Glomerular visceral epithelial cell (primary cell): ENCODE results near the gene KATNB1.
"Not testable (repeated sequence)": the region's sequence is repeated elsewhere in the genome, so short reads cannot be mapped to it uniquely, and the experiment has no call there.

ENCODE experiments used
- DNase-seq: peaks from one replicate; pipeline ENCODE4 v3.0.0-alpha.2; 2016; ENCODE audit errors: extremely low spot score

The KATNB1 gene

DNA sequence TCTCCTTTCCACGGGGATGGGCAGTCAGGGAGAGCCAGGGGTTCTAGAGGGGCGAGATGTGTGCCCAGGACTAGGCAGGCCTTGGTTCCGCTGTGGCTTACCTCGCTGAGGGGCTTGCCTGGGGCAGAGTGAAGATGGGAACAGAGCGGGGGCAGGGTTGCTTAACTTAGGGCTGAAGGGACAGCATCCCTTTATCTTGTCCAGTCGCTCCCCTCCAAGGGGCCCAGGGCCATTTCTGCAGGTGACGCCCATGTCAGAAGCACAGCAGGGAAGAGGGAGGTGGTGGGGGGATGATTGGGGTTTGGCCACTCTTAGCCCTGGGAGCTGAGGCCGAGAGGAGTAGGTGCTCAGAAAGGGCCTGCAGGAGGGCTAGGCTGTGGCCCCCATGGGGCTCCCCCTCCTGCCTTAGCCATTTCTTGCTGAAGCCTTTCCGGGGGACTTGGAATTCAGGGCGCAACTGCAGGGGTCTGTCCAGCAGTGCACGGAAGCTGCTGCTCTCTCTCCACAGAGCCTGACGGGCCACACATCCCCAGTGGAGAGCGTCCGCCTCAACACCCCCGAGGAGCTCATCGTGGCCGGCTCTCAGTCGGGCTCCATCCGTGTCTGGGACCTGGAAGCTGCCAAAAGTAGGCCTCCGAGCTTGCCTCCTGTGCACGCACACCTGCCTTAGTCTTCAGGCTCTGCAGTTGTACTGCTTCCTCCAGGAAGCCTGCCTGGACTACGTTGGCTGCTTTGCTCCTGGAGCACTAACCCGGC is 8.5 kb downstream of the KATNB1 start:
- no peak for DNase-seq

DNA sequence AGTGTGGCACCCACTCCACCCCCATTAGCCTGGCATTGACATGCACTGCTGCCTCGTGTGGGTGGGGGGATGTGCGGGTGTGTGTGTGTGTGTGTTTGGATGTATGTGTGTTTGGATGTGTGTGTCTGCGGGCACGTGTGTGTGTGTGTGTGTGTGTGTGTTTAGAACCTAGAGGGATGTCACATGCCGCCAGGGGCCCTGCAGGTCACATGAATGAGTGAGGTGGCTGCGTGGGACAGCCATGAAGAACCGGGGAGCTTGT is 9.0 kb downstream of the KATNB1 start:
- DNase-seq, result no peak

- DNase-seq, result no peak
Measured at GRCh38 chr16:57745768-57746167, 10.2 kb downstream of the KATNB1 start.

GRCh38 chr16:57746316-57746715 is 10.7 kb downstream of the KATNB1 start:
- DNase-seq, result not testable (repeated sequence)

- no peak for DNase-seq
Measured at GRCh38 chr16:57747091-57747490, 11.5 kb downstream of the KATNB1 start.

- DNase-seq, result no peak
Measured at GRCh38 chr16:57747496-57747895, 11.9 kb downstream of the KATNB1 start.

GRCh38 chr16:57747996-57748395 is 12.4 kb downstream of the KATNB1 start:
- no peak for DNase-seq

- no peak for DNase-seq
Measured at GRCh38 chr16:57748596-57748995, 13.0 kb downstream of the KATNB1 start.

DNA sequence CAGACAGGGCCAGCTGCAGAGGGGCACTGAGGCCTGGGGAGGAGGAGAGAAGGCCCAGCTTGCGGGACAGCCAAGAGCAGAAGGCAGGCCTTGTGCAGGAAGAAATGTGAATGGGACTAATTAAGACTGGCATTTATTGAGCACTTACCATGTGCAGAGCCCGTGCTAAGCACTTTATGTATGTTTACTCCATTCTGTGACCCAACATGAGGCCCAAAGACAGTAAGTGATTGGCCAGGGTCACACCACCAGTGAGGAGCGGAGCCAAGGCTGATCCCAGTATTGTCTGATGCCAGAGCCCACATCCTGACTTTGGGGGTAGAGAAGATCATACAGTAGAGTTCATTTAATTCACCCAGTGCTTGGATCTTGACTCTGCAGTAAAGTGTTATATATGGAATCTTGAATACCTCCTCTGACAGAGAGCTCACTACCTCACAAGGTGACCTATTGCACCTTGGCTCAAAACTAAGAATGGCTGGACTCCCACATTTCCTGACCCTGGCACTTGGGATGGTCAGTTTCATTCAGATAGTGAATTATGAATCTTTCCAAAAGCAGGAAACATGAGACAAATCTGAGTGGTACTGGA is 13.6 kb downstream of the KATNB1 start:
- DNase-seq, result no peak

- no peak for DNase-seq
Measured at GRCh38 chr16:57749856-57750452, 14.4 kb downstream of the KATNB1 start.

GRCh38 chr16:57750796-57751538 is 15.4 kb downstream of the KATNB1 start:
- DNase-seq, result no peak

DNA sequence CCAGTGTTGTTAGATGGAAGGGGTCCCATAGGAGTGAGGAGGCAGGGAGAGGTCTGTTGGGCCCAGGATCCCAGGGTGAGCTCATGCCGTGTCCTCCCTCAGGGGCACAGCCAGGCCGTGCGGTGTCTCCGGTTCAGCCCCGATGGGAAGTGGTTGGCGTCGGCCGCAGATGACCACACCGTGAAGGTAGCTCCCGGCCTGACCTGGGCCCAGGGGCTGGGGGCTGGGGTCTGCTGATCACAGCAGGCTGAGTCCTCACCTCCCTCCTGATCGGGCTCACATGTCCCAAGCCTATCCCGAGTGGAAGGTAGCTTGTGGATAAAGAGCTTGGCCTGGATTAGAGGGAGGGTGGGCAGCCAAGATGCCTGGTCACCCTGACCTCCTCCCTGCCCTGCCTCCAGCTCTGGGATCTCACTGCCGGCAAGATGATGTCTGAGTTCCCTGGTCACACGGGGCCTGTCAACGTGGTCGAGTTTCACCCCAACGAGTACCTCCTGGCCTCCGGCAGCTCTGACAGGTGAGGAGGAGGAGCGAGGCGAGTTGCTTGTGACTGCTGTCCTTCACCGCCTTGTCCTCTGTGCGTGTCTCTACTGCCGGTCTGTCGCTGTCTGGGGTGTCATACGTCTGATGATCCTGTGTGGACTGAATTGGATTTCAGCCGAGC is 16.1 kb downstream of the KATNB1 start:
- no peak for DNase-seq

DNA sequence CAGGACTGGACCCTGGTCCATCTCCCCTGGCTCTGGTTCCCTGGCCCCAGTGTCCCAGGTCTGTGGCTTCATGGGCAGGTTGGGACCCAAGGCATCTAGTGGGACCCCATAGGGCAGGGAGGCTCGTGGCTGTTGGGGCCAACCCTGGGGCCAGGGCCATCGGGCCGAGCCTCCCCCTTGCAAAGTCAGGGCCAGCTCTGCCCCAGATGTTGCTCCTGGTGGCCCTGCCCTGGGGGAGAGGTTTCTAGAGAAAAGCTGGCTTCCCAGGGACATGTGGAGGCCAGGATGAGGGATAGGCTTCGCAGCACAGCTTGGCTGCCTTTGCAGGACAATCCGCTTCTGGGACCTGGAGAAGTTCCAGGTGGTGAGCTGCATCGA is 16.6 kb downstream of the KATNB1 start:
- no peak for DNase-seq

GRCh38 chr16:57752581-57753447 is 17.2 kb downstream of the KATNB1 start:
- DNase-seq, result no peak

DNA sequence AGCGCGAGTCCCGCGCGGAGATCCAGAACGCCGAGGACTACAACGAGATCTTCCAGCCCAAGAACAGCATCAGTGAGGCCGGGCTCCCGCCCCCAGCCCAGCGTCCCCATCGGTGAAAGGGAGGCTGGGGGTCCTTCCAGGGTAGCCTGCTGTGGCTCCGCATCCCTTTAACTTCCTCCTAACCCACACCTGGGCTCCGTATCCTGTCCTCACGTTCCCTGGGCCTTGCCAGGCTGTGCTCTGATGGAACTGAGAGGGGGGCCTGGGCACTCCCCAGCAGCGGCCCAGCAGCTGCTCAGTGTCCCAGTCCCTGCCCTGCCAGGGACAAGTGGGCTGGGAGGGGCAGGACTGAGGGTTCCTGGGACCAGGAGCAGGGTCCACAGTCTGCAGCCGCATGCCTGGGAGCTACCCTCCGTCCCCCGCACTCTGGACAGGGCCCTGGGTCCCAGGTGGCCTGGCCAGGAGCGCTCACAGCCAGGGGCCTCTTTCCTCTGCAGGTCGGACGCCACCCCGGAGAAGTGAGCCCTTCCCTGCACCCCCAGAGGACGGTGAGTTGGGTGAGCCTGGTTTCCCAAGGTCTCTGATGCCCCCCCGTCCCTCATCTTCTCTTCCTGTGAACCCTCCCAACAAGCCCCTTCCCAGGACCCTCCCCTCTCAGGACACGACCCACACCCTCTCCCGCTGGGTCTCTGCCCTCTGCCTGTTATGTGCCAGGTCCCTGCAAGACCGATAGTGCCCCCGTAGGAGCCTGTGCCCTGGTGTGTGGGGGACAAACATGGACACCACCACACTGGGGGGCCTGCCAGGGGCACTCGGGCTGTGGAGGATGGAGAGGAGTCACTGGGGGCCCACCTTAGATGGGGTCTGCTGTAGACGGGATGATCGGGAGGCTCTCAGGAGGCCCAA is 18.1 kb downstream of the KATNB1 start:
- no peak for DNase-seq

GRCh38 chr16:57754354-57755060 is 18.9 kb downstream of the KATNB1 start:
- DNase-seq, result no peak

DNA sequence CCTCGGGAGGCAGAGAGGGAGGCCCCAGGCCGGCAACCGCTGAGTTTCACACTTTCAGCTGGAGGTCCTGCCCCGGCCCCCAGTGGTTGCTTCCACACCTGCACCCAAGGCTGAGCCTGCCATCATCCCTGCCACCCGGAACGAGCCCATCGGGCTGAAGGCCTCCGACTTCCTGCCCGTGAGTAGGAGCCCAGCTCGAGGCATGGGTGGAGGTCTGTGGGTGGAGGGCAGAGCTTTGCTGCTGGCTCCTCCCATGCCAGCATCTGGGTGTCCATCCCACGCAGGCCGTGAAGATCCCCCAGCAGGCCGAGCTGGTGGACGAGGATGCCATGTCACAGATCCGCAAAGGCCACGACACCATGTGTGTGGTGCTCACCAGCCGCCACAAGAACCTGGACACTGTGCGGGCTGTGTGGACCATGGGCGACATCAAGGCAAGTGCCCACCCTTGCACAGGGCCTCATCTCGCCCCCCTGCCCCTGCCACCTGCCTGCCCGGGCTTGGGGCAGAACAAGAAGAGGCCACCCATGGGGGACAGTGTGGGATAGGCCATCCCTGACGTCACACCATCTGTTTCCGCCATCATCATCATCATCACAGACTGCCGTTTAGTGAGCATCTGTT is 19.6 kb downstream of the KATNB1 start:
- DNase-seq, result no peak

- no peak for DNase-seq
Measured at GRCh38 chr16:57755726-57756423, 20.3 kb downstream of the KATNB1 start.
